Sigmoid colon (tissue), 7 donors: ENCODE measurements around the gene SLC30A7. TPM values are rescaled to one million over a fixed set of nuclear protein-coding genes. Genes with fewer than 3 reads are reported as not detected.

ENCODE experiments used
- DNase-seq: peaks from one replicate; pipeline ENCODE4 v3.0.0-alpha.2; 2019
- H3K27ac ChIP-seq, 4 donors: fragments of 200-600 bp; sonication (generic); one replicate each; pipeline ENCODE4 v1.5.1; 2016 to 2019; ENCODE audit warnings: mild to moderate bottlenecking in 1 of 4
- H3K27me3 ChIP-seq, 3 donors: fragments of 200-600 bp; sonication (generic); one replicate each; pipeline ENCODE4 v1.5.1; 2019; ENCODE audit warnings: mild to moderate bottlenecking in 1 of 3
- H3K36me3 ChIP-seq, 4 donors: fragments of 200-600 bp; sonication (generic); one replicate each; pipeline ENCODE4 v1.5.1; 2016 to 2019
- H3K4me1 ChIP-seq, 4 donors: fragments of 200-600 bp; sonication (generic); one replicate each; pipeline ENCODE4 v1.5.1; 2017 to 2019
- H3K4me3 ChIP-seq, 4 donors: fragments of 200-600 bp; sonication (generic); one replicate each; pipeline ENCODE4 v1.5.1; 2017 to 2019; ENCODE audit warnings: mild to moderate bottlenecking in 2 of 4, moderate library complexity in 1 of 4
- H3K9me3 ChIP-seq, 4 donors: fragments of 200-600 bp in 3 of 4; sonication (generic) in 3 of 4; one replicate each; pipeline versions ENCODE4 v1.5.1 to v1.6.1; 2013 to 2019
- EP300 ChIP-seq, 4 donors: sonication (generic); formaldehyde crosslinking; IDR thresholded peaks; one replicate each; pipeline ENCODE4 v1.6.1; 2017; ENCODE audit warnings: antibody characterized with exemption in 4 of 4
- POLR2A ChIP-seq, 2 donors: fragments of 450-650 bp; IDR thresholded peaks; one replicate each; pipeline ENCODE4 v1.6.1; 2016; ENCODE audit warnings: antibody characterized with exemption in 2 of 2, mild to moderate bottlenecking in 2 of 2, moderate library complexity in 2 of 2
- POLR2AphosphoS5 ChIP-seq, 4 donors: sonication (generic); formaldehyde crosslinking; IDR thresholded peaks; one replicate each; pipeline ENCODE4 v1.6.1; 2017; ENCODE audit warnings: antibody characterized with exemption in 4 of 4
- WGBS, 2 donors: extraction: QIAGEN DNeasy Blood & Tissue Kit; methylation state at CpG; one replicate each; pipeline ENCODE4 v1.1.7; 2013; 5-methylcytosine and 5-hydroxymethylcytosine counted together
- intact Hi-C: fragments of 100-400 bp; cut with DNase I; formaldehyde crosslinking; loops from one replicate; pipeline ENCODE4 v1.15.1; 2023
- polyA plus RNA-seq, 3 donors: library from polyadenylated mRNA; stranded (reverse); fragments of 200-250 nt; gene quantifications; one replicate each; pipeline ENCODE4 v1.2.3, GENCODE V29; 2013
- total RNA-seq, 4 donors: library from RNA; depleted of rRNA; stranded (reverse); fragments of >200 nt; gene quantifications; one replicate each; pipeline ENCODE4 v1.1.0, GENCODE V29; 2016
- TF ChIP-seq, protein P1 (sequence below), 4 experiments: fragments of 450-650 bp in 3 of 4; fragments of 200-600 bp in 1 of 4; IDR thresholded peaks; one replicate each; pipeline ENCODE4 v1.5.1; 2016 to 2019; ENCODE audit warnings: antibody characterized with exemption in 4 of 4, mild to moderate bottlenecking in 3 of 4, moderate library complexity in 2 of 4
- donor health status: healthy with polysubstance abuse.
- donor health status: Bipolar disorder and iron deficiency.
- donor health status: healthy.

SLC30A7 gene
- total and polyA plus RNA-seq, 7 donors = 0.92 to 16.7 (median 10.9) TPM

DNA sequence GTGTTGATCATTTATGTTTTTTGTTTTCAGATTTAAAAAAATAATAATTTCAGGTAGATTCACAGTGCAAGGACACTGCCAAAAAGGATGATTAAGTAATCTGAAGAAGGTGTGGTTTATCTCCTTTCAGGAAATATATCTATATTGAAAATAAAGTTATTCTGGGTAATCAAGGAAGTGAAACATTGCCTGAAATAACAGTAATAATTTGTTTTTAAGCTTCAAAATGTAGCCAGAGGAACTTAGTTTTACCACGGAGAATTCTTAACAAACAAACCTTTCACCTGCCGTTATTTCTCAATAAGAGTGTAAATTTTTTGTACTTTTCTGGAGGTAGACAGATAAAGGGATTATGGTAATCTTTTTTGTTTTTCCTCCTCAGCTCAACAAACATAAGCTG is 132.6 kb downstream of the SLC30A7 start:
- Histone ChIP-seq H3K27me3 (no peaks in the 10 kb centered on the region), H3K4me3 (no peak overlapping the region), H3K4me1 (peaks cover 0 to 22% (median 13%) of the 10 kb centered on the region in 4 donors), H3K27ac (no peak overlapping the region), H3K9me3 (no peaks in the 10 kb centered on the region), H3K36me3 (no peaks in the 10 kb centered on the region)
- DNase-seq = no peak
- TF ChIP-seq POLR2AphosphoS5 (IDR thresholded peaks at IDR 0.05) = no peak
- no peak for TF ChIP-seq EP300 (IDR thresholded peaks at IDR 0.05)
- no peak for TF ChIP-seq POLR2A (IDR thresholded peaks at IDR 0.05)
- TF ChIP-seq, protein P1, sequence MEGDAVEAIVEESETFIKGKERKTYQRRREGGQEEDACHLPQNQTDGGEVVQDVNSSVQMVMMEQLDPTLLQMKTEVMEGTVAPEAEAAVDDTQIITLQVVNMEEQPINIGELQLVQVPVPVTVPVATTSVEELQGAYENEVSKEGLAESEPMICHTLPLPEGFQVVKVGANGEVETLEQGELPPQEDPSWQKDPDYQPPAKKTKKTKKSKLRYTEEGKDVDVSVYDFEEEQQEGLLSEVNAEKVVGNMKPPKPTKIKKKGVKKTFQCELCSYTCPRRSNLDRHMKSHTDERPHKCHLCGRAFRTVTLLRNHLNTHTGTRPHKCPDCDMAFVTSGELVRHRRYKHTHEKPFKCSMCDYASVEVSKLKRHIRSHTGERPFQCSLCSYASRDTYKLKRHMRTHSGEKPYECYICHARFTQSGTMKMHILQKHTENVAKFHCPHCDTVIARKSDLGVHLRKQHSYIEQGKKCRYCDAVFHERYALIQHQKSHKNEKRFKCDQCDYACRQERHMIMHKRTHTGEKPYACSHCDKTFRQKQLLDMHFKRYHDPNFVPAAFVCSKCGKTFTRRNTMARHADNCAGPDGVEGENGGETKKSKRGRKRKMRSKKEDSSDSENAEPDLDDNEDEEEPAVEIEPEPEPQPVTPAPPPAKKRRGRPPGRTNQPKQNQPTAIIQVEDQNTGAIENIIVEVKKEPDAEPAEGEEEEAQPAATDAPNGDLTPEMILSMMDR (IDR thresholded peaks at IDR 0.05) = no peak
- intact Hi-C loops = loop anchor here (5.0 kb wide), 1 partner anchor 131 kb away; the partner anchor contains the start of gene SLC30A7
- WGBS, 2 donors = 45 to 75% methylated on average over 2 of the region's 2 CpGs

DNA sequence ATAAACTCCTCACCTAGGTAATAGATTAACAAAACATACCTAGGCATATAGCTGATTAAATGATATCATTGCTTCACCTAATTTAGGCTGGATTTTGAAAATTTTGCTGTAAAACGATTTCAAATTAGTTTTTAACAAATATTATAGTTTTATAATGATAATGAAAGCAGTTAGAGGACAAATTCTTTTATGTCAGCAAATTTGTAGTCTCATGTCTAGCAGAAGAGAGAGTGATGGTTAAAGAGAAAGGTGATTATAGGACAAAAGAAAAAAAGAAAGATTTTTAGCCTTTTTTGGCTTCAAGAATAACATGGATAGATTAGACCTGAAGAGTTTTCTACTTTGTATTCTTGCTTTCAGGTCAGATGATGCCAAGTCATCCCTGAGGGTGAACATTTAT is 133.3 kb downstream of the SLC30A7 start:
- H3K36me3 ChIP-seq = no peaks in the 10 kb centered on the region
- no peaks in the 10 kb centered on the region for H3K9me3 ChIP-seq
- no peaks in the 10 kb centered on the region for H3K27me3 ChIP-seq
- 33 to 83% methylated on average over 1 of the region's 1 CpG for WGBS, 2 donors
- peaks cover 0 to 22% (median 13%) of the 10 kb centered on the region in 4 donors for H3K4me1 ChIP-seq
- TF ChIP-seq, protein P1 (IDR thresholded peaks at IDR 0.05) = no peak
- TF ChIP-seq POLR2AphosphoS5 (IDR thresholded peaks at IDR 0.05) (no peak), POLR2A (IDR thresholded peaks at IDR 0.05) (no peak), EP300 (IDR thresholded peaks at IDR 0.05) (no peak)
- intact Hi-C loops = loop anchor here (5.0 kb wide), 1 partner anchor 132 kb away; the partner anchor contains the start of gene SLC30A7
- no peak overlapping the region for H3K27ac ChIP-seq
- H3K4me3 ChIP-seq = no peak overlapping the region
- DNase-seq = no peak

DNA sequence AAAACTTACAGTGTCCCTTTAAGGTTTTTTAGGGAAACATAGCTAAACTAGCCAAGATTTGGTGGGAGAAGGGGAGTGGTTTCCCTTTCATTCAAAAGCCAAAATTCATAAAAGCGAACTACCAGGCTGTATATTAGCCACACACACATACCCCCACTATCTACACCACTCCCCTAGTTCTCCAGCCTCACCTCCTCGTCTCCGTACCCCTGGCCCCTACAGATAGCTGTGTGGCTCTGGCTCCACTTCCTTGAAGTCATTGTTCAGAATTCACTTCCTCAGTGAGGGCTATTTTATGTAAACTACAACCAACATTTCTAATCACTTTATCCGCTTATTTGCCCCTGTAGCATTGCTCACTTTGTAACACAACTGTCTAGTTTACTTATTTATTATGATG is 135.0 kb downstream of the SLC30A7 start:
- Histone ChIP-seq H3K36me3 (no peaks in the 10 kb centered on the region), H3K4me3 (no peak overlapping the region), H3K27ac (no peak overlapping the region), H3K9me3 (no peaks in the 10 kb centered on the region), H3K27me3 (no peaks in the 10 kb centered on the region), H3K4me1 (peaks cover 0 to 11% (median 5%) of the 10 kb centered on the region in 4 donors)
- TF ChIP-seq, protein P1 (IDR thresholded peaks at IDR 0.05) = no peak
- TF ChIP-seq POLR2A (IDR thresholded peaks at IDR 0.05) (no peak), EP300 (IDR thresholded peaks at IDR 0.05) (no peak), POLR2AphosphoS5 (IDR thresholded peaks at IDR 0.05) (no peak)
- intact Hi-C loops = no loop called here
- DNase-seq = no peak
- 90 to 97% methylated on average over 4 of the region's 4 CpGs for WGBS, 2 donors

Other genes with a start within 250 kb of the SLC30A7 start
- 10 to 100 TPM in 2 of 4 donors, 1 to 10 TPM in 2; 5.5 to 18.9 (median 8.9) TPM for gene VCAM1, start 176.3 kb upstream of the SLC30A7 start, total RNA-seq
- 10 to 100 TPM in 1 of 3 donors, 1 to 10 TPM in 2; 1.8 to 16.1 (median 1.8) TPM for gene VCAM1, start 176.3 kb upstream of the SLC30A7 start, polyA plus RNA-seq
- gene EXTL2, start 1.2 kb upstream of the SLC30A7 start, total RNA-seq = 10 to 100 TPM; 13.3 to 20.3 (median 15.1) TPM
- 1 to 10 TPM; 1.4 to 3.8 (median 1.8) TPM for gene EXTL2, start 1.2 kb upstream of the SLC30A7 start, polyA plus RNA-seq
- 10 to 100 TPM; 24.5 to 38.5 (median 33.7) TPM for gene DPH5, start 129.7 kb downstream of the SLC30A7 start, total RNA-seq
- gene DPH5, start 129.7 kb downstream of the SLC30A7 start, polyA plus RNA-seq = 10 to 100 TPM; 23.1 to 31.0 (median 28.2) TPM